DMS153 treated with DMSO at 0.1 percent for 48 hours (cell line): Measurements from ENCODE around the gene ALPK1.
"Not testable (repeated sequence)": the region's sequence is repeated elsewhere in the genome, so short reads cannot be mapped to it uniquely, and the experiment has no call there.

Experiments used
- DNase-seq: peaks from one replicate; lab custom pipeline; 2025; ENCODE audit not compliant: unreplicated experiment; lab: John Stamatoyannopoulos, UW

The ALPK1 gene

DNA sequence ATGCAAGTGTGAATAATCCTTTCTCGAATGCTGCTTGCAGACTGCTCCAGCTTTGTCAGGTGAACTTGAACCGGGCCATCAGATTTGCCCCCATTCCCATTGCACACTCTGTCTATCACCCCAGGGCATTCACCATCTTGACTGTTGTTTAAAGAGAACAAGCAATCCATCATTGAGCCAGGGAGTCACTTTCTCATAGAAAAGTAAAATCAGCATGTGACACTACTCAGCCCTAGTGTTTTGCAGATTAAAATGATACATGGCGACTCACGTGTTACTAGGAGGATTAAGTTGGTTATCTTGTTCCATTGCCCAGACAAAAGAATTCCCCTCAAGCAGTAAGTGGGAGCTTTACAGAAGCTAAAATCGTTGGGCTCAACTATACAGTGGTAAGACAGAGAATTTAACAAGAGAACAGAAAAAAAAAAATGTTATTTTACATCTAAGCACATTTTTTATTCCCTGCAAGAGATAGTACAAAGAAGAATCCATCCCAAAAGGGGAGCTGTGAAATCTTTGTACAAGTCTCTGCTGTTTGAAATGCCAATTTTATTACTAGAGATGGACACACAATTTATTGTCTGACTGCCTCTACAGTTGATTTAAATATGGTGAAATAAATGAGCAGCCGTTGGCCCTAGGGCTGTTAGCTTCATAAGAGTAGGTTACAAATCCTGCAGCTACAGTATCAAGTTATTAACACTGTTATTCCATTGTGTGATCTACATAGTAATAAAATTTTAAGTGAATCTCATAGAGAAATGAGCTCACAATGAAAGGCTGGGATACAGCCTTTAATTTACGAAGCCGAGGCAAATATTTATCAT is 151.3 kb downstream of the ALPK1 start:
- DNase-seq, result no peak

DNA sequence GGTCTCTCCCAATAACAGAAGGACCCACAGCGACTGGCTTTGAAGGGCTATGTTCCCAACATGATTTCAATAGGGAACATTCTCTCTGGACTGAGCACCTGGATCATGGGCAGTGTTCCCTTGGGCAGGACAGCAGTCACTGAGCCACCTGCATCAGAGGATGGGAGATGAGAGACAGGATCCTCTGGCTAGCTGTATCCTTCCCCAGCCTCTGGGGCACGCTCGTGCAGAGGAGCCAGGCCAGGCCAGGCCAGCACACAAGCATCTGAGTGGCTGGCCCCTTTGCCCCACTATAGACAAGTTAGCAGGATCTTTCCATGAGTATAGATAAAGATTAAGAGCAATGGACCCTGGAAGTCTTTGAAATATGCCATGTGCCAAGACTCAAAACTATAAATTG is 152.5 kb downstream of the ALPK1 start:
- no peak for DNase-seq

- DNase-seq, result no peak
These were observed 153.9 kb downstream of the ALPK1 start for GRCh38 chr4:112451104-112451503.

GRCh38 chr4:112451831-112452230 is 154.7 kb downstream of the ALPK1 start:
- DNase-seq, result no peak

DNA sequence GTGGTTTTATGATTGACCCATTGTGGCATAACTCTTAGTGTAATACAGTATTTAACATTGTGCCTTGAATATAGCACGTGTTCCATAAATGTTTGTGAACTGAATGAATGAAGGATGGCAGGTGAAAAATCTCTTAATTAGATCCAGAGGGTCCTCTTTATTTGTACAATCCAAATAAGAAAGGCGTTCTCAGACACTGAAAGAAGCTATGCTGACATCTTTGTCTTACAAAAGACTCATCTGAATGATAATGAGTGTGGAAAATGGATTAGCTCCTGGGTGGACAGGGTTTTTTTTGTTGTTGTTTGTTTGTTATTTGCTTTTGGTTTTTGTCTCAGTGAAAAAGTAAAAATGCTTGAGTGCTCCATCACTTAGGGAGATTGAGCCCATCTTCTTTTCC is 156.2 kb downstream of the ALPK1 start:
- no peak for DNase-seq

GRCh38 chr4:112472318-112472717 is 175.1 kb downstream of the ALPK1 start:
- no peak for DNase-seq

- no peak for DNase-seq
These were observed 176.8 kb downstream of the ALPK1 start for GRCh38 chr4:112473985-112474384.

- no peak for DNase-seq
These were observed 188.8 kb downstream of the ALPK1 start for GRCh38 chr4:112485930-112486329.

DNA sequence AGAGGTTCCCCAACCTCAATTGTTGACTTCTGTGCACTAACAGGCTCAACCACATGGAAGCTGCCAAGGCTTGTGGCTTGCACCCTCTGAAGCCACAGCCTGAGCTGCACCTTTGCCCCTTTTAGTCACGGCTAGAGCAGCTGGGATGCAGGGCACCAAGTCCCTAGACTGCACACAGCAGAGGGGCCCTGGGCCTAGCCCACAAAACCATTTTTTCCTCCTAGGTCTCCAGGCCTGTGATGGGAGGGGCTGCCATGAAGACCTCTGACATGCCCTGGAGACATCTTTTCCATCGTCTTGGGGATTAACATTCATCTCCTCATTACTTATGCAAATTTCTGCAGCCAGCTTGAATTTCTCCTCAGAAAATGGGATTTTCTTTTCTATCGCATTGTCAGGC is 193.6 kb downstream of the ALPK1 start:
- not testable (repeated sequence) for DNase-seq
